NCI-H1105 treated with DMSO at 0.1 percent for 48 hours (cell line): Measurements from ENCODE around the gene INSRR.
A peak's percentile ranks its signal among the peaks of the same experiment; 100 is the strongest.

Experiments used
- DNase-seq: peaks from one replicate; lab custom pipeline; 2025; lab: John Stamatoyannopoulos, UW

The INSRR gene

DNA sequence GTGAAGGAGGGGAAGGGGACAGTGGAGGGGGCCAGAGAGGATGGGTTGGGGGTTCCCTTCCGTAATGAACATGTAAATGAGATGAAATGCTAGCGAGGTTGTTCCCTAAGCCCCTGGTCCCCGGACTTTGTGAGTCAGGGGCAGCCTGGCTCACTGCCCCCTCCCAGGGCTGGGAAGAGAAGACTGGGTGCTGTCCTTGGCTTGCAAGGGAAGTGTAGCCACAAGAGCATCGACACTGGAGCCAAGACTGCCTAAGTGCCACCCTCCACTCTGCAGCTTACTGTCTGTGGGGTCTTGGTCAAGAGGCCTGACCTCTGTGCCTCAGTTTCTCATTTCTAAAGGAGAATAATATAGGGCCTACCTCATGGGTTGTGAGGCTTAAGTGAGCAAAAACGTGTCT lies 35.1 kb upstream of the INSRR start:
- DNase-seq = no peak

DNA sequence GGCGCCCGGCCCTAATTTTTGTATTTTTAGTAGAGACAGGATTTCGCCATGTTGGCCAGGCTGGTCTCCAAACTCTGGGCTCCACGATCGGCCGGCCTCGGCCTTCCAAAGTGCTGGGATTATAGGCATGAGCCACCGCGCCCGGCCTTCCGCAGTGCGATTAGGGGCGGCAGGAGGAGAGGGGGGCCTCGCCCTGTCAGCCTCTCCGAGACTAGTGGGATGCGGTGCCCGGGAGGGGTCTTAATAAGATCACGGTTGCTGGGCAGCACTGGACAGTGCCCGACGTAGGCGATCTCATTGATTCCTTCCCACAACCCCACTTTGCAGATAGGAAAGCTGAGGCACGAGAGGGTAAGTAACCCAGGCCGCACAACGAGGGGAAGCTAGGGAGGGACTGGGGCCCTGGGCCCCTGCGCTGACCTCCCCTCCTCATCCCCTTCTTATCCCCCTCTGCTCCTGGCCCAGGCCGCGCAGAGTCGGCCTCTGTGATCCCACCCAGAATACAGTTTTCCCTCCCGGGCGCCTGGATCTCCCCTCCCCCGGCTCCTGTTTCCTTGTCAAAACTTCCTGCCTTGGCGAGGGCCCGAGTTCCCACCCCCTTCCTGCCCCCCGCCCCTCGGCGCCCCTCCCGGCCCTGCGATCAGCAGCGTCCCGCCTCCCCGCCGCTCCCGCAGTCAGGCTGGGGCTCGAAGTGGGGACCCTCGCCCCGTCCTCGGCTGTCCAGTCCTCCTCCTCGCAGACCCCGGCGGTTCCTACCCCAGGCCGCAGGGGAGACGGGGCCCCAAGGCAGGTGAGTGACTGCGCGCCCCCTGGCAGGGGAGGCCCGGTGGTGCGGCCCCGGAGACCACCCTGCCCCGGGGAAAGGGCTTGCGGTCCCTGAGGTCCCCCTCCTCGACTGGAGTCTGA lies 34.4 kb upstream of the INSRR start, which contains the start of gene PEAR1:
Gene PEAR1 (plus strand): TSS at position 671 of the 906 bp plus-strand sequence. CDS start 10,209 bp downstream, outside the sequence.
- DNase-seq = no peak

DNA sequence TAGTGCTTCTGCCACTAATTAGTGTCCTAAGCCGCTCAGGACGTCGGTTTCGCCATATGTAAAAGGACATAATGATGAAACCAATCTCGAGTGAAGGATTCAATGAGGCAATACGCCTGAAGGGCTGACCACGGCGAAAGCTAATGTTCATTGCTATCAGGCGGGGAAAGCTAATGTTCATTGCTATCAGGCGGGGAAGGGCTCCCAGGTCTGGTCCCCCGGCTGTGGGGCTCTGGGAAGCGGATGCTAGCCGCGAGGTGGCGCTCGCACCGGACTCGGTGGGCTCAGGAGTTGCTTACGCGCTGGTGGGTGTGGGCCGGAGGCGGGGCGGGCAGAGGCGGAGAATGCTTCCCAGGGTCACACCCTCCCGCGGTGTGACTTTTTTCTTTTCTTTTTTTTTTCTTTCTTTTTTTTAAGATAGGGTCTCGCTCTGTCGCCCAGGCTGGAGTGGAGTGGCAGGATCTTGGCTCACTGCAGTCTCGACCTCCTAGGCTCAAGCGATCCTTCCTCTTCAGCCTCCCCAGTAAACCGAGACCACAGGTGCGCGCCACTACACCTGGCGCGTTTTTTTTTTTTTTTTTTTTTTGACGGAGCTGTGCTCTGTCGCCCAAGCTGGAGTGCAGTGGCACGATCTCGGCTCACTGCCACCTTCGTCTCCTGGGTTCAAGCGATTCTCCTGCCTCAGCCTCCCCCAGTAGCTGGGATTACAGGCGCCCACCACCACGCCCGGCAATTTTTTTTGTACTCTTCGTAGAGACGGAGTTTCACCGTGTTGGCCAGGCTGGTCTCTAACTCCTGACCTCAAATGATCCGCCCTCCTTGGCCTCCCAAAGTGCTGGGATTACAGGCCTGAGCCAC lies 33.5 kb upstream of the INSRR start:
- DNase-seq = peak; percentile 62

DNA sequence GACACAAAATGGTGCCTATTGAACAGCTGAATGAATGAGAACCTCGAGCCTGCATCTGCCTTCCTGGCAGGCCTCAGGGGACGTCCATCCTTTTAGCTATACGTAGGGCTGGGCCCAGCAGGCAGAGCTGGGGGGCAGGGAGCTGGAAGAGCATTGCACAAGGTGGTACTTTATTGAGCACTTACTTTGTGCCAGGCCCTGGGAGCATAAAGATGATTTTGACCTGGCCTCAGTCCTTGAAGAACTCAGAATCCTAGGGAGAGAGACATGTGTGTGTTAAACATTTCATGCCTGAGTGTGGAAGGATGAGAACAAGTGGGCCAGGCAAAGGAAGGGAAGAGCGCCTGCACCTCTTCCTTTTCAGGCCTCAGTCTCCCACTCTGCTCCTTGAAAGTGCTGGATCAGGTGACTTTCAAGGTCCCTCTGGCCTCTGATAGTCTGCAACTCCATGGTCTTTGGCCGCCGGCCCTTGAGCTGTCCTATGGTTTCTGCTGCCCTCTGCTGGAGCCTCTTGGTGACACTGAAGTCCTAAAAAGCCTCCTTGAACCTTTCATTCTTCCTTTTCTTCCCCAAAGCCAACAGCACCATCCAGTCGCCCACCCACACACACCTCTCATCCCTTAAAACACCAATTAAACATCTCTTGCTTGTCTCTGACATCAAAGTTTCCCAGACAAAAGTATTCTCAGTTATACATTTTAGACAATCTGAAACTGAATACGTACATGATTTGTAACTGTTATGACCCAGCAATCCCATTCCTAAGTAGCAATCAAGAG lies 31.1 kb upstream of the INSRR start:
- DNase-seq = peak; percentile 78

DNA sequence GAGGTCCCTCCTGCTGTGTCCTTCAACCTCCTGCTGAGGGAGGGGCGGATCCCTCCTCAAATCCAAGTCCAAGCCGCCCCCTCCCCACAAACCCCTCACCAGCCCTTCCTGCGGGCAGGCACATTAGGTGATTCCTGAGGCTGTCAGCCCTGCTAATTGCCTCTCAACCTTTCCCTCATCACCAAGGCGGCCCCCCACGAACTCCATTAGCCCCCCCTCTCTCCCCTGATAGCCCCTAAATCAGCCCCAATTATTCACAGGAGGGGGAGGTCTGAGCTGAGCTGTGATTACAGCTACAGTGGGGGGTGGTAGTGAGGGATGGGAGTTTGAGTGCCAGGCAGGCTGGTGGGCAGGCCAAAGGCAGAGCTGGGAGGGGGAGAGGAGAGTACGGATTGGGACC lies 28.8 kb upstream of the INSRR start:
- DNase-seq = no peak

DNA sequence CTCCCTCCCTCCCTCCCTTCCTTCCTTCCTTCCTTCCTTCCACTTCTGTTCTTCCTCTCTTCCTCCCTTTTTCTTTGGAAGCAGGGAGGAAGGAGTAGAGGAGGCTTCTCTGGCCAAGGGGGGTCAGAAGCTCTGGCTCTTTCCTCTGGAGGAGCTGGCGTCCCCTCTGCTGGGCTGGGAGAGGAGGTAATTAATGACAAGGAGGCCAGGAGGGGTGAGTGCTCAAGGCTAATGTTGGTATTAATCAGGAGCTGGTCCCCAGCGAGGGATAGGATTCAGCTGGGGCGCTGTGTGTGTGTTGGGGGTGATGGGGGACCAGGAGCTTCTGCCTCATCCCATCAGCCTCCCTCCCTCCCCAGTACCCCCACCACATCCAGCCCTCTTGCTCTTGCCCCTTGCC lies 28.4 kb upstream of the INSRR start:
- DNase-seq = no peak

DNA sequence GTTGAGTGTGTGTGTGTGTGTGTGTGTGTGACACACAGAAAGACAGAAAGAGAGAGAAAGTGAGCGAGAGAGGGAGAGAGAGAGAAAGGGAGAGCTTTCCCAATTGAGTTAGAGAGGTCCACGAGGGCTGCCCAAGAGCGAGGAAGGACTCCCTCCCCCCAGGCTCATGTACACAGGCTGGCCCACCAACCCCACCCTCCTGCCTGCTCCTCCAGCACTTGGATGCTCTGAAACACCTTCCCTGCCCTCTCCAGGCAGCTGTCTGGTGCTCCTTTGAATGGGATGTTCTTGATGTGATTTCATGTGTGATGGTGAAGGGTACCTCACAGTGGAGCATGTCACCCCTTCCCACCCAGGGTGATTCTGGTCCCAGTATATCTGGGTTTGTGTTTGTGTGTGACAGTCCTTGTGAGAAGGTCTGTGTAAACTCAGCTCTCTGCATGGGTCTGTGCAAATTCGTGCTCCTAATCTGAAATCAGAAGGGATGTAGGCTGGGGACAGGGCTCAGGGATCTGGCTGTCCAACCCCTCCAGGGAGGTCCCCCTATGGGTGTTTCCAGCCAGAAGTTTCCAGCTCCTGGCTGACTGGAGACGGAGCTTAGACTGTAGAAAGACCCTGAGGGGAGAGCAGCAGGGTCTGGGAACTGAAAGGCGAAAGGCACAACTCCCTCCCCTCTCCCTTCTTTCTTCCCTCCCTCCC lies 27.8 kb upstream of the INSRR start:
- no peak for DNase-seq

DNA sequence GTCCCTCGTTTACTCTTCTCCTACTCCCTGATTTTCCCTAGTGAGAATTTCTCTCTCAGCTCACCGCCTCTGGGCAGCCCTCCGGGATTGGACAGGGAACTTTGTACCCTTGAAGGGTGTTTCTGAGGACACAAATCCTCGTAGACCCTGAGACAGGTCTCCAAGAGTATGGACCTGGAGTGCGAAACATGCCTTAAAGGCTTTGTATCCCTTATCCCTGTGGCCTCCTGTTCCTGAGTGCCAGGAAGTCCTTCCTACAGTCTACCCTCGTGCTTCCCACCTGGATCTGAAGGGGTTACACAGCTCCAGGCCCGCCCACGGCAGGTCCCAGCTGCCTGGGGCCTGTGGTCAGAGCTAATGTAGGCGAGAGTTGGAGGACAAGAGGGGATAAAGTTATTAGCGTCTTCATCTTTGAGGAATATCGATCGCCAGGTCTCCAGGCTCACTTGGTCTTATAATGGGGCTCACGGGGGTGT lies 27.0 kb upstream of the INSRR start:
- DNase-seq = no peak

DNA sequence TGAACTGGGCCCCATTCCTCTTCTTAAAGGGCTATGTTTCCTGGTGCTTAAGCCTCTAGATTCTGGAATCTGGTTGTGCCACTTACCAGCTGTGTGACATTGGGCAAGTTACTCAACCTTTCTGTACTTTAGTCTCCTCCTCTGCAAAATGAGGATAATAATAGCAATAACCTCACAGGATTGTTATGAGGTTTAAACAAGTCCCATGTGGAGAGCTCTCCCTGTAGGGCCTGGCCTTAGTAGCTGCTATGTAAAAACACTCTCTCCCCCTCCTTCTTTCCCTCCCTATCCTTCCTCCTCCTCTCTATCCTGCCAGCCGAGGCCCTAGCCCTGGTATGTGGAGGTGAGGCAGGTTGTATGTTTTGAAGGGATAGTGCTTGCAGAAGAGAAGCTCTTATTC lies 26.4 kb upstream of the INSRR start:
- DNase-seq = no peak

DNA sequence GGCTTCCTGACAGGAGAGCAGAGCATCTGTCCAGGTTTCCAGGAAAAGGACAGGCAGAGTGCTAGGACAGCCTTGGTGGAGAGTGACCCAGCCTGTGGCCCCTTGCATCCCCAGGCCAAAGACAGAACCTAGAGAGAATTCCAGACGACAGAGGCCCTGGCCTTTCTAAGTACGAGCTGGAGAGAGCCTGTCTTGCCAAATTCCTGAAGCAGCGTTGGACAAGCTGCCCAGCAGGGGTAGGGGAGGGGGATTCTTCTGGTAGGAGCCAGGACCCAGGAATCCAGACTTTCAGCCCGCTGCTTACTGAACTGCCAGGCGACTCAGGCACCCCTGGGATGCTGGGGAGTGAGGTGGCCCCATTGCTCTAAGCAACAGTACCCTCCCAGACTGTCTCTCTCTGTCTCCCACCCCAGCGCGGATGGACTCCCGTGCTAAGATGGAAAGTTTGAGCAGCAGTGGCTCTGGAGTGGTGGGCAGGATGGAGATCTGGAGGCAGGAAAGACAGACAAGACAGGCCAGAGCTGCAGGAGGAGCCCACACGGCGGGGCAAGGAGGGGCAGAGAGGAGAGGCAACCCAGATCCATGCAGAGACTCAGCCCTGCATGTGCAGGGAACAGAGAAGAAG lies 25.8 kb upstream of the INSRR start:
- DNase-seq = no peak

DNA sequence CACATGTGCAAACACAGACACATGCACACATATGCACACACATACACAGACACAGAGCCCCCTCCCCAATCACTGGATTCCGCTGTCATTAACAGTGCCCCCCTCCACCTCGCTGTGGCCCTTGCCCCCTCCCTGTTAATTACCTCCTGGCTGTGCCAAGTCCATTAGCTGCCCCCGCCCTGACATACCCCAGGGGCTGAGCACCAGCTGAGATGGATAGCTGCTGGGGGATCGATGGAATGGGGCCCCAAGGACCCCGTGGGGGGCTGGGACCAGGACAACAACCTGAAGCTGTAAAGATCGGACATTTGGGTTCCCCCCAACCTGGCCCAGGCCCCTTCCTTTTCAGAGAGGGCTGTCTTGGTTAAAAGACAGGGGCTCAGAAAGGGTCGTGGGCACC lies 25.0 kb upstream of the INSRR start:
- DNase-seq = no peak

DNA sequence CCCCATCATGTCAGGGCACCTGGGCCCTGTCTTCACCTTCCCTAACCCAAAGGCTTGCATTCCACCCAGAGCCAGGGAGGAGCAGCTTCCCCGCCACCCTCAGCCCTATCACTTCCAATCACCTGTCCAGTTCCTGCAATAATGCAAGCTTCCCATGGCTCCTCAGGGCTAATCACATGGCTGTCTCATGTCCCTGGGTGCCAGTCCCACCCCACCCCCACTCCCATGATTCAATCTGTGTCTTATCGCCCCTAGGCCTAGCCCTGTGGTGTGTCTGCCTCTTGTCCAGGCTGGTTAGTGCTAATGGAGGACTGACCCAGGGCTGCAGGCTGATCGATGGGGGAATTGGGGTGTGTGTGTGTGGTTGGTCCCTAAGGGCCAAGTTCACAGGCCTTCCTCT lies 23.6 kb upstream of the INSRR start:
- no peak for DNase-seq

DNA sequence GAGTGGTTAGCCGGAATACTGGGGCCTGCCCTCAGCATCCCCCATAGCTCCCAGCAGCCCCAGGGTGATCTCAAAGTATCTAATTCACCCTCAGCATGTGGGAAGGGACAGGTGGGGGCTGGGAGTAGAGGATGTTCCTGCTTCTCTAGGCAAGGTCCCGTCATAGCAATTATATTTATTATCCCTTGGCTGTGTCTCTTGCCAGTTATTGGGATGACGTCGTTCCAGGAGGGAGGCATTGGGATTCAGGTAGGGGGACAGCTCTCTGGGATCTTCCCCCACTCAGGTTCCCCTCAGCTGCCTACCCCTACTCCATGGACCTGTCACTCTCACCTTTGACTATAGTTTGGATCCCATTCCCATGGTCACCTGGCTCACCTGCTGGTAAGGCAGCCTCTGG lies 22.7 kb upstream of the INSRR start:
- no peak for DNase-seq

DNA sequence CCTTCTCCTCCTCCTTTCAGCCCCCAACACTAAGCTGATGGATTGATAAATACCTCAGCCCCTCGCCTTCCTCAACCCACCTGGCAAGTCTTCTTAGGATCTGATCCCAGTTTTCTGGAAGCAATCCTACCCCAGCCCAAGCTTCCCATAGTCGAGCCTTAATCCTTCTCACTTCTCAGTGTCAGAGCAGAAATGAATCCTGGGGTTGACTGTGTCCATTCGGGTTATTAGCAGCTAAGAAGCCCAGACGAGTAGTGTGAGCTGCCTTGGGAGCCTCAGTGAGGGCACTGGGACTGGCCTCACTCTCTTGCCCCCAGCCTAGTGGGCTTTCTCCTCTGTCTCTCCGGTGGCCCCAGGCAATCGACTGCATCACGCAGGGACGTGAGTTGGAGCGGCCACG lies 22.2 kb upstream of the INSRR start:
- DNase-seq = no peak

DNA sequence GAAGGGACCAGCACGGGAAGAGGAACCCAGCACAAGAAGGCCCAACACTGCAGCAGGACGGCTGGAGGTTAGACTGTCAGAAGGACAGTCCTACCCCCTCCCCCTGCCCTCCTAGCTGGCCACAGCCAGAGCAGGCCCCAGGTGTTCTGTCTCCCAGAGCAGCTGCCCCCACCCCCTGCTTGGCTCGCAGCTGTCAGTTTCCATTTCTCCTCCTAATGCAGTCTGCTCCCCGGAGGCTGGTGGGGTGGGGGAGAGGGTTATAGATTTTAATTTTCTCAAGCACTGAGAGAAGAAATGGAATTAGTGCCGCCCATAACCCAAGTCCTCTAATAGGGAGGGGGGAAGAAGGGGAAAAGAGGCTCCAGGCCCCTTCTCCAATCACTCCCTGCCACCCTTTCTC lies 21.6 kb upstream of the INSRR start:
- no peak for DNase-seq

DNA sequence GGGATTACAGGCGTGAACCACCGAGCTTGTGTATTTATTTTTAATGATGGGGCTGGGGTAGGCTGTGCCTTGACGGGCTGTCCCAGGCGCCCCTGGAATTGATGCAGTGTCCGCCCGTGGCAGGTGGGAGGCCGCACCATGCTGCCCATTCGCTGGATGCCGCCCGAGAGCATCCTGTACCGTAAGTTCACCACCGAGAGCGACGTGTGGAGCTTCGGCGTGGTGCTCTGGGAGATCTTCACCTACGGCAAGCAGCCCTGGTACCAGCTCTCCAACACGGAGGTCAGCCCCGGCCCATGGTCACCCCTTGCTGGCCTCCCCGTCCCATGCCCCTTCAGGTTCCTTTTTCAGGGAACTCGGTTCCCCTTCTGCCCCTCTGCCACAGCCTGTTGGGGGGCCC lies 21.0 kb upstream of the INSRR start:
- DNase-seq = no peak

DNA sequence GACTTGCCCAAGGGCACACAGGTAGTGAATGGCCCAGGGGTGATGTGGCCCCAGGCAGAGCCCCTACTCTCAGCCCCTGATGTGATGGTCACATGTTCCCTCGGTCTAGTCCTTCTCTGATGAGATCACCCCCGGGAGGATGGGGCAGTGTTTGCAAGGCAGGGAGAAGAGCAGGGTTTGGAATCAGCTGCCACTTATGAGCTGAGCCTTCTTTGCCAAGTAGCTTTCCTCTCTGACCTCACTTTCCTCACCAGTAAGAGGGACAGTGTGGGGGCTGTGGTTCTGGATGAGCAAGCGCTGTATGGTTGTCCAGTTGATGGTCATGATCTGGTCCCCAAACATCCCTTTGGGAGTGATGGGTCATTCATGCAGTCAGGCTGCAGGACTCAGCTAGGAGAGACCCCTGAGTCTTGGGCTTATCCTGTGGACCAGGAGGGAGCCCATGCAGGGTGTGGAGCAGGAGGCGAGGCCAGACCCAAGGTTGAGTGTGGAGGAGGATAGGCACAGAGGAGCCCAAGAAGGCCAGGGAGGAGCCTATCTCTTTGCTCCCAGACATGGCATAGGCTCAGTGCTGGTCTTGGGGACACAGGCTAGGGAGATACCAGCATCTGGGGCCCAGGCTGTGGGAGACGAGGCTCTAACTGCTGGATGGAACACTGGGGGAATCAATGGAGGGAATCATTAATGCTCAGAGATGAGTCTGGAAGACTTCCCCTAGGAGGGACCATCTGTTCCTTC lies 18.7 kb upstream of the INSRR start:
- DNase-seq = no peak

DNA sequence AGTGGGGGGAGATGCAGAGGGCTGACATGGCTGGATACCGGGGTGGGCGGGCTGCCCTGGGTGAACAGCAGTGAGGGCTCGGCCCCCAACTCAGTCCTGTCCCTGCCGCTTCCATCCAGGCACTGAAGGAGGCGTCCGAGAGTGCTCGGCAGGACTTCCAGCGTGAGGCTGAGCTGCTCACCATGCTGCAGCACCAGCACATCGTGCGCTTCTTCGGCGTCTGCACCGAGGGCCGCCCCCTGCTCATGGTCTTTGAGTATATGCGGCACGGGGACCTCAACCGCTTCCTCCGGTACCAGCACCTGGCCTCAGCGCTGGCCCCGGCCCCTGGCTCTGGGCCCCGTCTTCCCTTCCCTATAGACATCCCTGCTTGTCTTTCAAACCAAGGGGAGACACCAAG lies 17.4 kb upstream of the INSRR start:
- DNase-seq = no peak

DNA sequence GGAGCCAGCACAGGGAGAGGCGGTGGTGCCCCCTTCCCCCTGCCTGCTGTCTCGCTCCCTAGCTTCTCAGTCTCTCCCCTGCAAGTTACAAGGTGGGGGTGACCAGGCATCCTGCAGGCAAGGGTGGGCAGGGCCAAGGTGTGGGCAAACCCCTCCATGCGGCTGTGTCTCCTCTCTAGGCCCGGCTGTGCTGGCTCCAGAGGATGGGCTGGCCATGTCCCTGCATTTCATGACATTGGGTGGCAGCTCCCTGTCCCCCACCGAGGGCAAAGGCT lies 16.4 kb upstream of the INSRR start:
- DNase-seq = no peak

DNA sequence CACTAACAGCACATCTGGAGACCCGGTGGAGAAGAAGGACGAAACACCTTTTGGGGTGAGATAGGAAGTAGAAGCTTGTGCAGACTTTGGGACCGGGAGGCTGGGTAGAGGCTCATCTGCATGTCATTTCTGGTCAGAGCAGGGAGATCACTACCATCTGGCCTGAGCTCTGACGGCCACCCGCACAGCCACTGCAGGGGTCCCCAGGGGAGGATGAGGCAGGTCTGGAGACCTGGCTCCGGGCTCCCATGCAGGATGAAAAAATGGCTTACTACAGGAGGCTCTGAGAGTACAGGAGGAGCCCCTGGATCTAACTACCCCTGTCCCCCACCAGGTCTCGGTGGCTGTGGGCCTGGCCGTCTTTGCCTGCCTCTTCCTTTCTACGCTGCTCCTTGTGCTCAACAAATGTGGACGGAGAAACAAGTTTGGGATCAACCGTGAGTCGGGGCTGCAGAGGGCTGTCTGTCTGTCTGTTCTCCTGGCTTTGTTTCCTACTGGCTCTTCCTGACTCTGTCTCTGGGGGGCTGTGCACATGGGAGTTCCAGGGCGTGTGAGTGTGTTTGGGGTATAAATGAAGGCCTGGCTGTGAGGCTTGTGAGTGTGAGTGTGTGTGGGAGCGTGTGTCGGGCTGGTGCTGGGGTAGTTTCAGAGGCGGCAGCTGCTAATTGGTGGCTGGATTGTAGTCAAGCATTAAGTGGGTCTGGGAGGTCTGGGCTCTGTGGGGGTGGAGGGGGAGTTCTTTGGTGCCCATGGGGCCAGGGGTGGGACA lies 15.8 kb upstream of the INSRR start:
- no peak for DNase-seq
